ENCODE data around the gene LITAF.
A peak's percentile ranks its signal among the peaks of the same experiment; 100 is the strongest.
"Not testable (repeated sequence)": the region's sequence is repeated elsewhere in the genome, so short reads cannot be mapped to it uniquely, and the experiment has no call there.

The LITAF gene

GRCh38 chr16:11515540-11516430, 70.9 kb downstream of the LITAF start:
- no peak for DNase-seq (ENCODE audit: low read depth)

- DNase-seq (ENCODE audit: low read depth), result no peak
These were observed 72.4 kb downstream of the LITAF start for GRCh38 chr16:11514283-11514682.

GRCh38 chr16:11513366-11513765, 73.4 kb downstream of the LITAF start:
- not testable (repeated sequence) for DNase-seq (ENCODE audit: low read depth)

GRCh38 chr16:11511801-11512200, 74.9 kb downstream of the LITAF start:
- no peak for DNase-seq (ENCODE audit: low read depth)

GRCh38 chr16:11511328-11511727, 75.4 kb downstream of the LITAF start:
- no peak for DNase-seq (ENCODE audit: low read depth)

GRCh38 chr16:11510178-11510973, 76.3 kb downstream of the LITAF start:
- no peak for DNase-seq (ENCODE audit: low read depth)

GRCh38 chr16:11507991-11508390, 78.7 kb downstream of the LITAF start:
- no peak for DNase-seq (ENCODE audit: low read depth)

- no peak for DNase-seq (ENCODE audit: low read depth)
These were observed 79.4 kb downstream of the LITAF start for GRCh38 chr16:11507350-11507749.

- no peak for DNase-seq (ENCODE audit: low read depth)
These were observed 79.9 kb downstream of the LITAF start for GRCh38 chr16:11506741-11507305.

GRCh38 chr16:11504261-11504660, 82.5 kb downstream of the LITAF start:
- not testable (repeated sequence) for DNase-seq (ENCODE audit: low read depth)

GRCh38 chr16:11503566-11503965, 83.2 kb downstream of the LITAF start:
- no peak for DNase-seq (ENCODE audit: low read depth)

- DNase-seq (ENCODE audit: low read depth), result no peak
These were observed 84.5 kb downstream of the LITAF start for GRCh38 chr16:11502239-11502638.

- no peak for DNase-seq (ENCODE audit: low read depth)
These were observed 85.1 kb downstream of the LITAF start for GRCh38 chr16:11501632-11502031.

- no peak for DNase-seq (ENCODE audit: low read depth)
These were observed 85.9 kb downstream of the LITAF start for GRCh38 chr16:11500700-11501346.

GRCh38 chr16:11499295-11500089, 87.2 kb downstream of the LITAF start:
- no peak for DNase-seq (ENCODE audit: low read depth)

GRCh38 chr16:11498683-11499082, 88.0 kb downstream of the LITAF start:
- no peak for DNase-seq (ENCODE audit: low read depth)

GRCh38 chr16:11497851-11498289, 88.8 kb downstream of the LITAF start:
- peak; percentile 76 for DNase-seq (ENCODE audit: low read depth)
